SK-N-SH (cell line): Measurements from ENCODE around the gene KCNN1.

Experiments used
- CTCF ChIP-seq: fragments of 200-600 bp; sonication (generic); IDR thresholded peaks from 2 replicates; pipeline ENCODE4 v1.6.1; 2017; ENCODE audit warnings: antibody characterized with exemption, mild to moderate bottlenecking, moderate library complexity
- EZH2phosphoT487 ChIP-seq: fragments of 200-600 bp; sonication (generic); IDR thresholded peaks from 2 replicates; pipeline ENCODE4 v1.6.1; 2017; ENCODE audit warnings: low read depth, mixed run types, mild to moderate bottlenecking, antibody characterized with exemption, moderate library complexity, borderline replicate concordance
- RFX5 ChIP-seq: IDR thresholded peaks from 2 replicates; pipeline ENCODE4 v1.6.1; 2012; ENCODE audit warnings: mild to moderate bottlenecking, improper control_type of control experiment, low read length
- USF2 ChIP-seq: fragments of 150-350 bp; IDR thresholded peaks from 2 replicates; pipeline ENCODE4 v1.6.1; 2017; ENCODE audit warnings: antibody characterized with exemption, low read length, low read depth, borderline replicate concordance

GRCh38 chr19:17972230-17972629 lies 5.3 kb downstream of the KCNN1 start:
- TF ChIP-seq USF2 (no peak), RFX5 (no peak), EZH2phosphoT487 (no peak), CTCF (no peak)
